Amniotic epithelial cell (primary cell): ENCODE results near the gene DLG1.
A peak's percentile ranks its signal among the peaks of the same experiment; 100 is the strongest.

Experiments used
- DNase-seq: peaks from one replicate; pipeline ENCODE4 v3.0.0-alpha.2; 2010; ENCODE audit warnings: low read depth

The DLG1 gene

DNA sequence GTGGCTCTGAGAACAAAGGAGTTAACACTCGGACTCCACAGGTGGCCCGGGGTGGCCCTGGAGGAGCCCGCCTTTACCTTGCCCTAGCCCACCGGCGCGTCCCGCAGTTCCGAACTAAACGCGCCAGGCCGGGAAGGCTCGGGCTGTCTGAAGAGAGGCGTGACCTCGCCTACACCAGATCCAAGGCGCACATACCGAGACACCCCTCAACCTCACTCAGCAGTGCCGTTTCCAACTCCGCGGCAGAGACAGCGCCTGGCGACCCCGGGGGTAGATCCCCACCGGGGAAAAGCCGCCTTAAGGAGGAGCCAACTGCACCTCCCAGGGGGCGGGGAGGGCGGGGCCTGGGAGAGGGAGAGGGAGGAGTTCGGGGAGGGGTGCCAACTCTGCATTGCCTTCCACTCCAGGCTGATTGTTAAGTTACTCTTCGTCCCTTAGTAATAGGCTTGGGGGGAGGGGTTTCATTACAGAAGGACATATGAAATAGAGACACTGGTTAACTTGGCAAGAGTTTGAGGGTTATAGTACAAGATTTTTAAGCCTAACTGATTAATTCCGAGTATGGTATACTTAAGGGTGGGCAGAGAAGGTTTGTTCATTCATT, at the start of gene DLG1:
TSS of gene DLG1 (minus strand) at position 272 of the 604 bp plus-strand sequence. CDS start 1,408 bp downstream, outside the sequence.
- peak; percentile 91 for DNase-seq

DNA sequence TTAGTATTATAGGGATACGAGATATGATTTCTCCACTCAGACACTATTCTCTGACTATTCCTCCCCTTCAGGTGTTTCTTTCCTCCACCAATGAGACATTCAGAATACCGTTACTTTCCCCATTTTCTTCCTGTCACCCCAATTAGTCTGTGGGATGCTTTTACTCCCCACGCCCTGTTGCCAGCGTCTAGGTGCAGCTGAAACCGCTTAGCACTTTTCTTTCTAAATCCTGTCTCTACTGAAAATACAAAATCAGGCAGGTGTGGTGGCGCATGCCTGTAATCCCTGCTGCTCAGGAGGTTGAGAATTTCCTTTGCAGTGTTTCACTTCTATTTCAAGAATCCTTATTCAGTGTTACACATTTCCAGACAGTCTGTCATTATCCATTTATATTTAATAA, 49.6 kb upstream of the DLG1 start:
- no peak for DNase-seq

DNA sequence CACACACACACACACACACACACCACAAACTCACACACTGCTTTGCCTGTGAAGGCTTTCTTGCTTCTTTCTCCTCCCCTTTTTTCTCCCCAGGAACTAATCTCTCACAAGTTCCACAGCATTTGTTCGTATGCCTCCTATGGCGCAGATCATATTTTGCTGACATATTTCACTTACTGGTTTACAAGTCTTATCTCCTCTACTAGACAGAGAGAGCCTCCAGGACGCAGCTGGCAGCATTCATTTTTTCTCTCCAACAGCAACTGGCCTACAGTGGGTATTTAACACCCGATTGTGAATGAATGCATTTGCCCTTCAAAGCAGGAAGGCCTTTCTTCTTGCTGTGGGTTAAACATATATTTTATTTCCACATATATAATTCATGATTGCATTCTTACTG, 47.0 kb upstream of the DLG1 start:
- DNase-seq = peak; percentile 84

DNA sequence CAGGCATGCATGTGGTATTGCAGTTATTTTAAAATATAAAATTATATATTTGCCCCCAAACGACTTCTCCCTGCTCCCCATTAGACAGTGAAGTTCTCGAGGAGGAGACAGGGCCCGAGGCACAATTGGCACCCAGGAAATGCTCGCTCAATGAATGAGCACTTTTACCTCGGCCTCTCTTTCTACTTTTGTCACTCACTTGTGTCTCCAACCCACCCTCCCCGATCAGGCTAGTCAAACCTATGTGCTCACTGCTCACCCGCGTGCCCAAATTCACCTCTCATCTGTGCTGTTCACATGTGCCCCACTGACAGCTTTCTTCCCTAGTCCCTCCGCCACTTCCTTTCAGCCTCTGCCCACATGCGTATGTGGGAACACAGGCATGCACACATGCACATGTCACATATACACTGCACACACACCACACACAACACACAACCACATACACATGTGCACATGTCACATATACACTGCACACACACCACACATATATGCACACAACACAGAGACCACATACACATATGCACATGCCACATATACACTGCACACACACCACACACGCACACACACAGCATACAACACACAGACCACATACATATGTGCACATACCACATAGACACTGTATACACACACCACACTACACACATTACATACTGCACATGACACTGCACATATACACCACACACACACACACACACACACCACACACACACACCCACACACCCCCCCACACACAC, 46.3 kb upstream of the DLG1 start:
- no peak for DNase-seq

DNA sequence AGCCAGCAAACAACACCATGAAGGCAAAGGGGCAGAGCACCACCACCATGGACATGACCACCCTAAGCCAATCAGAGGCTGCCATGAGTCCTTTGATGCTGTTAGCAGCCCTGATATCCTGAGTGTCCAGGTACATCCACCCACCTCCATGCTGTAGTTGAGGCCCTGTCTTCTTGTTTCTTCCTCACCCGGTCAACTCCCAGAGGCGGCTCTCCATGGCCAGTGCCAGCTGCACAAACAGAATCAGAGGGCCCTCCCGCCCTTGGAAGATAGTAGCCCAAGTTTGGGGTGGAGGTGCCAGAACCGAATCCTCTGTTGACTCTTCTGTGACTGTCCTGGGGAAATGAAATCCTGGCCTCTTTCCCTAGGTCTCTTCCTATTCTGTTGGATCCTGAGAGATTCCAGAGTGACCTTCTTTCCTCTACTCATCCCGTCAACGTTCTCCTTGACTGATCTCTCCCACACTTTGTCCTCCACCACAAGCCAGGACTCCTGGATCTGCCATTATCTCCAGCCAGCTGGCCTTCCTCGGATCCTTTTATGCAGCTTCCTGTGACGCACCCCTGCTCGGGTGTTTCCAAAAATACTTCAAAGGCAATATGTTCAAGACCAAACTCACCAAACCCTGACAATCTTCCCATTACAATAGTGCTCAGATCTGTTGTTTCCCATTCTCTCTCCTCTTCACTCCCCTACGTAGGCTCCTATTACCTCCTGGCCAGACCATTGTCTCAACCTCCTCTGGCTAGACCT, 45.4 kb upstream of the DLG1 start:
- DNase-seq = no peak

DNA sequence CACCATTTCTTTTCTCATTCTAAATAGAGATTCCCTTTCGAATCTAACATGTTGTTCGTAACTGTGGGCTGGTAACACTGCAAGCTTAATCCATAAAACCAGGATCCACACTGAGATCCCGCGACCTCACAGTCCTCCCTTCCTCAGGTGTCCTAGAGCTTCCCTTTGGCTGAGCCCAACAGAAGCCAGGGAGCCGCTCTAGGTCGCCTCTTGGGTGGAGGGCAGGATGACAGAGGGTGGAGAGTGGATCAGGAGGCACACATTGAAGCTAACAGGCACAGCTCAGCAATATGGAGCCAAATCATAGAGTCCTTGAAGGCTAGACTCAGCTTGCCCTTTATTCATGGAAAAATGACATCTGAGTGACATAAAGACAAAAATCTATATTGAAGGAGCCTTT, 44.7 kb upstream of the DLG1 start:
- DNase-seq = no peak

DNA sequence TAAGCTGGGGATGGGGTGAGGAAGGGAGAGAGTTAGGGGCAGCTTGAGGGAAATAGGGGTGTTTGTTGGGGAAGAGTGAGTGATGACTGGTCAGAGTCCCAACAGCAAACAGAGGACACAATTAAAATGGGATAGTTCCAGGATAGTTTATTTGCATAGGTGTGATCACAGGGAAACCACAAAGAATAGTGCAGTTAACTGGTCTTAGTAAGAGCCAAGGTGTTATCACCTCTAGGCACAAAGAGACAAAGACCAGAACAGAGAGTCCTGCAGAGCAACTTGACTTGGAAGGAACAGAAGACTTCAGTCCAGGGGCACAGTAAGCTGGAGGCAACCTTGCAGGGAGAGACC, 42.1 kb upstream of the DLG1 start:
- DNase-seq = no peak

DNA sequence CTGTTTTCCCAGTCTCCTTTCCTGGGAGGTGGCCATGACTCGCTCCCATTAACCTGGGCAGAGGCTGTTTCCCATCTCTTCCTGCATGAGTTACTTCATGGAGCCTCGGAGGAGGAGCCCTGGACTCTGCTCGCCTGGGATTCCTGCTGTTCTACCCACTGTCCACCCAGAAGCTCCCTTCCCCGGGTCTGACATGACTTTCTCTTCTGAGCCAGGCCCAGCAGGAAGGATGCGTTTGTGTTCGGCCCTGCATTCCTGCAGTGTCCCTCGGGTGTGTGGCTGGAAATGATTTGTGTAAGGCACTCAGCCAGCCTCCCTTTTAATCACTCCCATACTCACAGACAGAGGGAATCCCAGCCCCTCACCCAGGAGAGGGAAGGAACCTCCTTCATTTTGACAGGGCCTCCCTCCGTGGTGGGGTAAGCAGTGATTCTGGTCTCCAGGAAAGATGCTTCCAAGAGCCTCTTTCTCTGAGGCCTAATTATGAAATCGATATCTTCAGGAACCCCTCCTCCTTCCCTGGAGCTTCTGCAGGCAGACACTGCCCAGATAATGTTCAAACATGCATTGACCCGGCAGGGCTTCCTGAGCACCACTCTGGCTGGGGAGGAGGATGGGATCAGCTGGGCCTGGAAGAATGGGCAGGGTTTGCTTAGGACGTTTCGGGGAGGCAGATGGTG, 41.6 kb upstream of the DLG1 start:
- DNase-seq = no peak

DNA sequence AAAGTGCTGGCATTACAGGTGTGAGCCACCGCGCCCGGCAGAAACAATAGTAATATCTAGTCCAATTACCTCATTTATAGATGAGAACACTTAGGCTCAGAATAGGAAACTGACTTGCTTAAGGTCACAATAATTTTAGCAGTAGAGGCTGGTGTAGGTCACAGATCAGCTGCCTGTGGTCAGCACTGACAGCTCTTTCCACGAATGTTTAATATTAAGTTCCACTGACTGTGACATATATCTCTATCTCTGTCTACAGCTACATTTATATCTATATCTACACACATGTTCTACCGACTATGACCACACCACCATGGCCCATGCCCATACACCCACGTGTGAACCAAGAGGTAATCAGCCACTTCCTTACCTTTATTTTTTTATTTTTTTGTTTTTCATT, 40.2 kb upstream of the DLG1 start:
- DNase-seq = no peak

DNA sequence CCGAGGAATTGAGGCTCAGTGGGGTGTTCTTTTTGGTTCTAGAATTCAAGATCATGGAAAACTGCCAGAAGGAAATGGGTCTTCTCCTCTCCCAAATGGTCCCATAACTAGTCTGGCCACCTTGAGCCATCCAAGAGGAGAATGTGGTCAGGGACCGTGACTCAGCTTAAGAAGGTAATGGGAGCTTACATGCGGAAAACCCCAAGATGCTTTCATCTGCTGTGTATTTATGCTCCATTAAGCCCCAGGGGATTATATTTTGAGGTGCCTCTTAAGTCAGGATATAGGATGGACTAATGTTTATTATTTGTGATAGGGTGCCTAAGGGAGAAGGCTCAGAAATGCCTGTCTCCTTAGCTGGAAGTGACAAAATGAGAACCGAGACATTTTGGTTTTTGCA, 39.2 kb upstream of the DLG1 start:
- no peak for DNase-seq

DNA sequence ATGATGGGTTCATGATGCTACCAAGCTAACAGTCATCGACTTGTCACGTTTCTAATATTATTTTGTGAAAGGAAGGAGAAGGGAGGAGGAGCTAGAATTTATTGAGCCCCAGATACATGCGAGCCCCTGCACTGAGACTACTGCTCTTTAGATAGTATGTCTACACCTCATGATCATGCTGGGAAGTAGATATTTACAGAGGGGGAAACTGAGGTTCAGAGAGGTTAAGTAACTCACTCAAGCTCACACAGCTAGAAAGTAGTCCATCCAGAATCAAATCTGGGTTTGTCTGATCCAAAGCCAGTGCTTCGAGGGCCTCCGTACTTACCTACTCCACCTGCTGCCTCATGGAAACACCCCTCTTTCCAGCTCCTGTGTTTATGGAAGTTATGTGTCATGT, 38.8 kb upstream of the DLG1 start:
- DNase-seq = no peak

DNA sequence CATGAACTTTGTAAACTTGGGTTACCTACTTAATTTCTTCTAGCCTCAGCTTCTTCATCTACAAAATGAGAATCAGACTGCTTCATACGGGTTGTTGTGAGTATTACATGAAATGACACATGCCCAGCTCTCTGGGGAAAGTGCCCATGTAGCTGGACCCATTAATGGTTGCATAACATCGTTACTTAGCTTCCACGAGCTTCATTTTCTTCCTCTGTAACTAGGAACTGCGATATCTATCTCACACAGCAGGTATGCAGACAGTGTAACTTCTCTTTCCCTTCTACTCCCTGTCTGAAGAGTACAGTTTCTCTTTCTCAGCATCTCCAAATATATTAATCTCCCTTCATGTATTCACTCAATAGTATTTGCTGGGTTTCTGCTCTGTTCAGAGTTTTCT, 37.9 kb upstream of the DLG1 start:
- no peak for DNase-seq

DNA sequence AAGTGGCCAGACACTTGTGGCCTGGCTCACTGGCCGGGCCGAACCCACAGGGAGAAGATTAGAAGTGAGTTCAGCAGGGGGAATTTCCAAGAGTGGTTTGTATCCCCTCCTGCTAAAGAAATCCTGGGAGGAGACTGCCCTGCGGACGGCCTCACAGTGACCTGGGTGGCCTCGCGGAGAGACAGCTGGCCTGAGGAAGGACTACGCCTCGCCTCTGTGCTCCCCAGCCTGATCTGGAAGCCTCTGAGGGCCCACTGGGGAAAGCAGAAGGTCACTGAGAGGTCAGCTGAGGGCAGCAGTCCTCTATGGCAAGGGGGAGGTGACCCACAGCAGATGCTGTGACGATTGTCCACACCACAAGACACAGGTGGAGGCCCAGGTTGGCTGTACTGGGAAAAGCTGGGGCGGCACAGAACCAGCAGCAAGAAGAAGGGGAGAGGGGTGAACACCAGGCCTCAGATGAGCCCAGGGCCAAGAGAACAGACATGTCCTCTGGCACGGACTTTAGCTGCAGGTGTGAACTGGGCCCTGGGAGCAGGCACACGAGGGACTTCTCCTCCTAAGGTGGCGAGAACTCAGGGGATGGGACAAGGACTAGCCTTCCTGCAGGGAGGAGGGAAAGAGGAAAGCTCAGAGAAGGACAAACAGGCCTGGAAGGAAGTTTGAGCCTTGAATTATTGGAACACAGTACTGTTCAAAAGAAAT, 37.2 kb upstream of the DLG1 start:
- DNase-seq = no peak

DNA sequence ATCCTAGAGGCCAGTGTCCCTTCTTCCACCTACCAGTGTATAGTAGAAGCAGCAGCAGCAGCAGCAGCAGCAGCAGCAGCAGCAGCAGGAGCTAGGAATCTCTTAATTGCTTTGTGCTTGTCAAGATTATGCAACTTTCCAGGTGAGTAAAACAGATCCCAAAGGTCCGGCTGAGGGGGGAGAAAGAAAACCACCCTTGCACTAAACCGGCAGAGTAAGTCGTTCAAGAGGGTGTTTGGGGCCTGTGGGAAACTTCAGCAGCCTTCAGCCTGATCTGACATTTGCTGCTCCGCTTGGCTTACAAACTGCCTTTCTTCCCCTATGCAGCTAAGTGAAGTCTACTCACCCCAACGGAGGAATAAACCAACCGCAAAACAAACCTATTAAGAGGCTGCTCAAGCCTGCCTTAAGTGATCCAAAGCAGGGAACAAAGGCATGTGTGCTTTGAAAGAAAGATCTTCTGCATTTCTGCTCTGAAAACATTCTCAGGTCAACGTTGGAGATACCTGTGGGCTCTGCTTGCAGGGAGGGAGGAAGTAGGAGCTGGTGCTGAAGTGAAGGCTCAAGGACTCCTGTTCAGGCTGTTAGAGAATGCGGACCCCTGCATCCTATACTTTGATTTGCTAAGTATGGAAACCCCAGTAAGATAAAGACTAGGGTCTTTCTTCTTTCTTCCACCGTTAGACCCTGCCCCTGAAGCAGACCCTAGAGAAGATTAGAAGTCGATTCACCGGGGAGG, 35.7 kb upstream of the DLG1 start:
- DNase-seq = no peak

DNA sequence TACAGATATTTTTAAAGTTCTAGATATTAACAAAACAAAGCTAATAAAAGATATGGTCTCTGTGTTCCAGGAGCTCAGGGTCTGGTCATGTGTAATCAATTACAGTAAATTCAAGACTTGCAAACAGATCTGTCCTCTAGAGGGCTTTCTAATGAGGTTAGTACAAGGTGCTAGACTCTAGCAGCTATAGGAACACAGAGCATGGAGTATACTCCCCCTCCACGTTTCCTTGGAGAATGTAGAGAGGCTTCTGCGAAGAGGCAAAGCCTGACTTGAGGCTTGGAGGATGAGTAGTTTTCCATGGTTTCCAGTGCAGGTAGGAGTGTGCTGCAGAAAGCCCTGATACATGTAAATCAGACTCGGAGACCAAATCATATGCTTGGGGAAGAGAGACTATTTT, 32.7 kb upstream of the DLG1 start:
- DNase-seq = no peak

DNA sequence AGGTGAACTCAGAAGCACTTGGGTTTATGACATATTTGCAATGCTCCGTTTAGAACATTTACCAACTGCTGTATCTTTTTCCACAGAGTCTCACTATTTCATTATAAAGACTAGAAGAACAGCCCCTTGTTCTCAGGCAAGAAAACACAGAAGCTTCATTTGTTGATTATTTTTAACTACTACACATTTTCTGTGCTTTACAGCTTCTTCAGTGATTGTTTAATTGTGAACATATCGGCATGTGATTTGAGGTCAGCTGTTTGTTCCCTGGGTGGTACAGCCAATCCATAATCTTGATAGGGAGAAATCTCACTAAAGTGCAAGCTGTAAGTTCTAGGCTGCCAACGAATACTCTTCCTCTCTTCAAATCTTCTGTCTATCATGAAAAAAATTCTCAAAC, 31.0 kb upstream of the DLG1 start:
- DNase-seq = no peak

DNA sequence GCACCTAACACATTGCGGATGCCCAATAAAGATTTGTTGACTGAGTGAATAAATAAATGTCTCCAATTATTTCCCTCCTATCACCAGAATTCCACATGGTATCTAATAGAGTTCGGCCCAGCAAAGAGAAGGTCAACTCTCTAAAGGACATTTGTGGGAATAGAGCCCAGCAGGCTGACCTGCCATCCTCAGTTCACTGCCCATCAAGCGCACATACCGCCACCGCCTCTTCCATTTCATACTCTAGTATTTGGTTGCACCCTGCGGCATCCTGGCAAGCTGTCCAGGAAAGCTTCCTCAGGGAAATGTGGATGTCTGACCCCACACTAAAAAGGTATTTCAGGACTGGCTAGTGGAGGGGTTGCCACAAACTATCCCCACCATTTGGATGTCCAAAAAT, 29.8 kb upstream of the DLG1 start:
- no peak for DNase-seq

DNA sequence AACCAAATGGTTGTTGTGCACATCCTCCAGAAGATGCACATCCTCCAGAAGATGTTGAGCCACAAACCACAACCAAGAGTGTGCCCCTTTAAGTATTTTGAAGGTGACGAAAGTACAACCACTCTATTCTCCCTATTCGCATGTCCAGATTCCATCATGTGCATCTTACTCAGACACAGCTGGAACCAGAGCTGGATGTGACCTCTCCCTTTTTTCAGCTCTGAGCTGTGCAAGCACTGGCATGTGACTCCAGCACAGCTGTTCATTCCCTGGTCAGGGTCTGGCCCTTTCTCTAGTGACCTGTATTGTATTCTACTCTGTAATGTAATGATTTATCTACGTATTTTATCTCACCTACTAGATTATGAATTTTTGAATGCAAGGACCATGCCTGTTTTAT, 29.3 kb upstream of the DLG1 start:
- no peak for DNase-seq

DNA sequence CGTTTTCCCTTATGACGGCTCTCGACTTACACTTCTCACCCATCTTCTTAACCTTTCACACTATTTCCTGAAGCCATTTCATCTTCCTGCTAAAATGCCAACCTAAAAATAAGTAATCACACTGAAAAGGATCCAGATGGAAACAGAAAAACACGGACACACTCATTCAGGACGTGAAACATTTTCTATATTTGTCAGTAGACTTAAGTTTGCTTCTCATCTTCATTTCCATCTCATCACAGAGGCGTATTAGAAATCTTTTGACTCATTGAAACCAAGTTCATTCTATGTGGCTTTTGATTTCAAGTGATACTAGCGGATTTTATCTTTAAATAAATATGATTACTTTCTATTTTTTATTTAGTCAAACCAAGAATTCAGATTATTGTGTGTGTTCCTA, 27.4 kb upstream of the DLG1 start:
- no peak for DNase-seq

DNA sequence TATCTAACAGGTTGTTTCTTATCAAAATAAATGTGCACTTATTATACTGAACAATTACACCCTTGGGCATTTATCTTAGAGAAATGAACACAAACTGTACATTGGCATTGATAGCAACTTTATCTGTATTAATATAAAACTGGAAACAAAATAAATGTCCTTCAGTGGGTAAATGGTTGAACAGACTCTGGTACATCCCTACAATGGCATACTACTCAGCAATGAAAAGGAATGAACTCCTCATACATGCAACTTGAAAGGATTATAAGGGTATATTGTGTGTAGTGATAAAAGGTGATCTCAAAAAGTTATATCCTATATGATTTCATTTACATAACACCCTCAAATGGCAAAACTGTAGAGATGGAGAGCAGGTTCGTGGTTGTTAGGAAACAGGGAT, 23.7 kb upstream of the DLG1 start:
- no peak for DNase-seq

DNA sequence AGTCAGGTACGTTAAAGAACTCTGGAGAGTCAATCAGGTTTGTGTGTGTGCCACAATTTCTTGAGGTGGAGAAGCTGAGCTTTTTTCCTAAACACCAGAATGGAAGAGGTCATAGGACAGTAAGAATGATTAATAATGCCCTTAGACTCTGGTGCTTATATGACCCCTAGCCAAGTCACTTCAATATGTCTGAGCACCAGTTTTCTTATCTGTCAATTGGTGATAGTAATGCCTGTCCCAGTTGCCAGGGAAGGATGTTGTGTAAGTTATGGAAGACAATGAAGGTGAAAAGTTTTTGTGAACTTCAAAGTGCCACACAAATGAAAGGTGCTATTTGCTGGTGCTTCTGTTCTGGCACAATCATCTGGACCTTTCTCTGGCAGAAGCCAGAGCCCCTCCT, 22.2 kb upstream of the DLG1 start:
- DNase-seq = no peak
